HepG2 (cell line): ENCODE measurements around the gene ANO2. TPM values are rescaled to one million over a fixed set of nuclear protein-coding genes. Genes with fewer than 3 reads are reported as not detected.

ENCODE experiments used
- ATAC-seq: fragments of 200-7000 bp; cut with Tn5 transposase; 3 replicates; pipeline ENCODE4 v1.9.1; 2020; ENCODE audit warnings: mild to moderate bottlenecking, moderate library complexity
- BruUV-seq: library from RNA; stranded (reverse); fragments of 400-500 nt; replicated peaks from 2 replicates; lab custom pipeline; 2021; lab: Mats Ljungman, UMichigan
- CTCF ChIA-PET: fragments of 300-600 bp; formaldehyde crosslinking; extraction: SDS; loops from one replicate; lab custom pipeline; 2021; ENCODE audit warnings: low total read pairs, inconsistent platforms, low intra/inter-chr PET ratio; lab: Yijun Ruan, JAX
- POLR2A ChIA-PET: fragments of 350-600 bp; sonication (Branson Sonifier 250); formaldehyde crosslinking; loops from one replicate; lab custom pipeline; 2020; ENCODE audit warnings: antibody characterized with exemption, inconsistent platforms; lab: Yijun Ruan, JAX
- DNase-seq: peaks from one replicate; pipeline ENCODE4 v3.0.0-alpha.2; 2015; ENCODE audit warnings: low spot score
- FAIRE-seq: peaks from 3 replicates; lab custom pipeline; 2011; peaks lifted over from hg19 to GRCh38; lab: Jason Lieb, UNC
- H2AFZ ChIP-seq: one replicate; pipeline ENCODE4 v1.6.1; 2011; ENCODE audit warnings: low read length, inconsistent platforms
- H3K27ac ChIP-seq: fragments of 300-600 bp; 3 replicates; pipeline ENCODE4 v1.8.0; 2011; ENCODE audit warnings: mixed run types, mild to moderate bottlenecking, mixed read lengths, low read length, inconsistent platforms; ENCODE audit not compliant: insufficient read depth; ENCODE audit errors: extremely low read length
- H3K27me3 ChIP-seq, 2 experiments: fragments of 200-600 bp in 1 of 2; 2 replicates in 1 of 2; 3 replicates in 1 of 2; pipeline versions ENCODE4 v1.6.0 to v1.8.0; 2011; ENCODE audit warnings: low read length in 2 of 2, mild to moderate bottlenecking in 2 of 2, moderate library complexity in 2 of 2, inconsistent platforms in 1 of 2; ENCODE audit not compliant: insufficient read depth in 2 of 2, control insufficient read depth in 1 of 2
- H3K36me3 ChIP-seq, 2 experiments: fragments of 200-600 bp in 1 of 2; replicated peaks in 1 of 2; 2 replicates in 1 of 2; 3 replicates in 1 of 2; pipeline versions ENCODE4 v1.5.1 to v1.8.0; 2011; ENCODE audit warnings: low read length in 2 of 2, inconsistent platforms in 1 of 2; ENCODE audit not compliant: insufficient read depth in 2 of 2, control insufficient read depth in 1 of 2
- H3K4me1 ChIP-seq: 2 replicates; pipeline ENCODE4 v1.5.1; 2012; ENCODE audit warnings: low read length, inconsistent platforms; ENCODE audit not compliant: insufficient read depth
- H3K4me2 ChIP-seq: 2 replicates; pipeline ENCODE4 v1.6.0; 2011; ENCODE audit warnings: low read depth, low read length, inconsistent platforms
- H3K4me3 ChIP-seq, 3 experiments: fragments of 200-600 bp in 1 of 3; sonication (generic), shearing (Covaris generic) in 1 of 3; replicated peaks in 1 of 3; 2 replicates each; pipeline ENCODE4 v1.5.1; 2011 to 2016; ENCODE audit warnings: low read length in 3 of 3, inconsistent platforms in 2 of 3, low read depth in 2 of 3, mild to moderate bottlenecking in 2 of 3, control low read depth in 1 of 3, mixed read lengths in 1 of 3; ENCODE audit not compliant: insufficient read depth in 1 of 3
- H3K79me2 ChIP-seq: one replicate; pipeline ENCODE4 v1.6.1; 2011; ENCODE audit warnings: low read length, inconsistent platforms; ENCODE audit not compliant: insufficient read depth
- H3K9ac ChIP-seq: 2 replicates; pipeline ENCODE4 v1.6.0; 2011; ENCODE audit warnings: mild to moderate bottlenecking, low read depth, low read length, inconsistent platforms; ENCODE audit not compliant: insufficient read depth
- H3K9me3 ChIP-seq: 2 replicates; pipeline ENCODE4 v1.5.1; 2012; ENCODE audit warnings: mild to moderate bottlenecking, low read length
- H4K20me1 ChIP-seq: 2 replicates; pipeline ENCODE4 v1.6.0; 2011; ENCODE audit warnings: inconsistent platforms, mild to moderate bottlenecking, low read length, moderate library complexity; ENCODE audit not compliant: insufficient read depth
- CC2D1A ChIP-seq: sonication (generic); formaldehyde crosslinking; IDR thresholded peaks from 2 replicates; pipeline ENCODE4 v1.8.1; 2023; ENCODE audit warnings: mild to moderate bottlenecking, missing genetic modification reagents
- CREB3 ChIP-seq: sonication (generic); formaldehyde crosslinking; IDR thresholded peaks from 2 replicates; pipeline ENCODE4 v1.5.0; 2020; ENCODE audit warnings: missing genetic modification reagents
- HDAC6 ChIP-seq: fragments of 200-600 bp; sonication (generic); IDR thresholded peaks from 2 replicates; pipeline ENCODE4 v1.7.0; 2017; ENCODE audit warnings: mild to moderate bottlenecking, antibody characterized with exemption, low read length, low read depth
- HOXD1 ChIP-seq: sonication (generic); formaldehyde crosslinking; IDR thresholded peaks from 2 replicates; pipeline ENCODE4 v1.5.0; 2020; ENCODE audit warnings: missing genetic modification reagents
- RELA ChIP-seq: sonication (generic); formaldehyde crosslinking; IDR thresholded peaks from 2 replicates; pipeline ENCODE4 v1.4.0; 2020; ENCODE audit warnings: missing genetic modification reagents
- SNAPC2 ChIP-seq: sonication (generic); formaldehyde crosslinking; IDR thresholded peaks from 2 replicates; pipeline ENCODE4 v1.8.1; 2022; ENCODE audit warnings: mild to moderate bottlenecking, missing genetic modification reagents
- ZC3H4 ChIP-seq: sonication (generic); formaldehyde crosslinking; IDR thresholded peaks from 2 replicates; pipeline ENCODE4 v1.4.0; 2020; ENCODE audit warnings: missing genetic modification reagents, borderline replicate concordance
- ZNF430 ChIP-seq: sonication (generic); formaldehyde crosslinking; IDR thresholded peaks from 2 replicates; pipeline ENCODE4 v1.9.0; 2021; ENCODE audit warnings: mild to moderate bottlenecking, missing genetic modification reagents
- ZNF660 ChIP-seq: sonication (generic); formaldehyde crosslinking; IDR thresholded peaks from 2 replicates; pipeline ENCODE4 v1.5.1; 2020; ENCODE audit warnings: mild to moderate bottlenecking, low read depth, missing genetic modification reagents, borderline replicate concordance
- WGBS: methylation state at CpG from one replicate; pipeline ENCODE4 v1.1.6; 2017; ENCODE audit warnings: low lambda C conversion rate; 5-methylcytosine and 5-hydroxymethylcytosine counted together
- in situ Hi-C: cut with HindIII; loops from 2 replicates; pipeline ENCODE4 v1.10.0; 2017; ENCODE audit warnings: low pct_unique_long_range_greater_than_20kb; ENCODE audit not compliant: extremely low pct_ligation_motif_present
- intact Hi-C: fragments of 100-400 bp; cut with micrococcal nuclease; formaldehyde crosslinking; loops from one replicate; pipeline ENCODE4 v1.10.0; 2022; ENCODE audit not compliant: unreplicated experiment
- polyA plus RNA-seq, 8 experiments: library from polyadenylated mRNA; depleted of rRNA in 3 of 8; stranded (reverse) in 7 of 8; unstranded in 1 of 8; fragments of >200 nt; fragmentation: Illumina TruSeq in 4 of 8; extraction: Trizol in 4 of 8; gene quantifications; 2 replicates each; pipeline versions ENCODE4 v1.2.1 to v1.2.3, GENCODE V29; 2011 to 2016; ENCODE audit warnings: low read depth in 4 of 8, missing spikeins in 1 of 8, mixed read lengths in 1 of 8; ENCODE audit not compliant: insufficient read depth in 1 of 8
- total RNA-seq, 5 experiments: library from RNA; depleted of rRNA; stranded (reverse); fragments of >200 nt; fragmentation: Illumina TruSeq; extraction: Trizol; gene quantifications; 2 replicates each; pipeline ENCODE4 v1.2.3, GENCODE V29; 2016; ENCODE audit warnings: low read depth in 1 of 5

Gene ANO2
- total and polyA plus RNA-seq, 2 of the 13 experiments (the other 11 are each of a cell fraction or from before 2014, with no cell fraction given), result 0.18 TPM; not detected in 1

GRCh38 chr12:5784462-5785130 is 160.5 kb downstream of the ANO2 start:
- ChIA-PET POLR2A (no interaction called here), CTCF (no interaction called here)
- Histone ChIP-seq H3K79me2 (no peaks in the 10 kb centered on the region), H3K4me1 (no peaks in the 10 kb centered on the region), H3K36me3 (no peaks in the 10 kb centered on the region), H3K9me3 (no peaks in the 10 kb centered on the region), H3K4me2 (no peak overlapping the region), H2AFZ (no peak overlapping the region), H4K20me1 (no peaks in the 10 kb centered on the region), H3K27me3 (peaks cover 0 to 2% of the 10 kb centered on the region in 2 experiments; a peak in 1 of 5 replicates), H3K27ac (no peak overlapping the region), H3K9ac (no peak overlapping the region), H3K4me3 (no peak overlapping the region)
- WGBS, result 0% methylated on average over 3 of the region's 3 CpGs
- TF ChIP-seq CC2D1A (CRISPR knock-in tag), result no peak
- TF ChIP-seq ZC3H4 (CRISPR knock-in tag), result no peak
- no peak for TF ChIP-seq RELA (CRISPR knock-in tag)
- TF ChIP-seq ZNF660 (CRISPR knock-in tag), result no peak
- no peak for TF ChIP-seq CREB3 (CRISPR knock-in tag)
- ATAC-seq, result no peak
- no TSS peak for BruUV-seq
- no peak for DNase-seq
- intact Hi-C loops (no loop called here), in situ Hi-C loops (no loop called here)
- no peak for FAIRE-seq

GRCh38 chr12:5783289-5783920 is 161.7 kb downstream of the ANO2 start:
- ChIA-PET POLR2A (no interaction called here), CTCF (no interaction called here)
- in situ Hi-C loops, result no loop called here
- no TSS peak for BruUV-seq
- 24% methylated on average over 4 of the region's 4 CpGs for WGBS
- no peak overlapping the region for H3K4me2 ChIP-seq
- H3K9me3 ChIP-seq, result no peaks in the 10 kb centered on the region
- DNase-seq, result no peak
- no peaks in the 10 kb centered on the region for H4K20me1 ChIP-seq
- H3K27ac ChIP-seq, result no peak overlapping the region
- no peak overlapping the region for H3K4me3 ChIP-seq
- no peaks in the 10 kb centered on the region; a peak in 1 of 5 replicates for H3K27me3 ChIP-seq
- no peak for TF ChIP-seq HDAC6
- TF ChIP-seq HOXD1 (CRISPR knock-in tag), result no peak
- TF ChIP-seq ZNF430 (CRISPR knock-in tag), result no peak
- no peak for TF ChIP-seq SNAPC2 (CRISPR knock-in tag)
- TF ChIP-seq, all 625 proteins: peak for 0
- no peaks in the 10 kb centered on the region for H3K79me2 ChIP-seq
- no peaks in the 10 kb centered on the region for H3K4me1 ChIP-seq
- H3K36me3 ChIP-seq, result no peaks in the 10 kb centered on the region
- FAIRE-seq (no peak), ATAC-seq (no peak)
- intact Hi-C loops, result no loop called here
- H3K9ac ChIP-seq, result no peak overlapping the region
- H2AFZ ChIP-seq, result no peak overlapping the region
